Neutrophil (primary cell): ENCODE data around the gene GLP1R.

Experiments used
- H3K27ac ChIP-seq: fragments of 200-600 bp; sonication (generic); 2 replicates; pipeline ENCODE4 v1.5.1; 2016; ENCODE audit warnings: mild to moderate bottlenecking, moderate library complexity
- H3K27me3 ChIP-seq: fragments of 200-600 bp; sonication (generic); 2 replicates; pipeline ENCODE4 v1.6.0; 2016; ENCODE audit warnings: mild to moderate bottlenecking
- H3K36me3 ChIP-seq: fragments of 200-600 bp; sonication (generic); 2 replicates; pipeline ENCODE4 v1.5.1; 2017
- H3K4me1 ChIP-seq, 2 experiments: fragments of 200-600 bp in 1 of 2; sonication (generic) in 1 of 2; 1 replicate in 1 of 2; 2 replicates in 1 of 2; pipeline versions ENCODE4 v1.5.1 to v1.6.1; 2013 to 2016; ENCODE audit warnings: low read depth in 1 of 2, low read length in 1 of 2, mild to moderate bottlenecking in 1 of 2, moderate library complexity in 1 of 2; ENCODE audit not compliant: control insufficient read depth in 1 of 2, insufficient read depth in 1 of 2
- H3K4me3 ChIP-seq, 2 experiments: fragments of 200-600 bp in 1 of 2; sonication (generic) in 1 of 2; 1 replicate in 1 of 2; 2 replicates in 1 of 2; pipeline ENCODE4 v1.5.1; 2013 to 2016; ENCODE audit warnings: low read depth in 1 of 2, low read length in 1 of 2, mild to moderate bottlenecking in 1 of 2, moderate library complexity in 1 of 2
- H3K9me3 ChIP-seq: fragments of 200-600 bp; sonication (generic); 2 replicates; pipeline ENCODE4 v1.5.1; 2016
- TF ChIP-seq, protein P1 (sequence below): fragments of 200-600 bp; sonication (generic); IDR thresholded peaks from 2 replicates; pipeline ENCODE4 v1.5.1; 2016; ENCODE audit warnings: antibody characterized with exemption

GLP1R gene

DNA sequence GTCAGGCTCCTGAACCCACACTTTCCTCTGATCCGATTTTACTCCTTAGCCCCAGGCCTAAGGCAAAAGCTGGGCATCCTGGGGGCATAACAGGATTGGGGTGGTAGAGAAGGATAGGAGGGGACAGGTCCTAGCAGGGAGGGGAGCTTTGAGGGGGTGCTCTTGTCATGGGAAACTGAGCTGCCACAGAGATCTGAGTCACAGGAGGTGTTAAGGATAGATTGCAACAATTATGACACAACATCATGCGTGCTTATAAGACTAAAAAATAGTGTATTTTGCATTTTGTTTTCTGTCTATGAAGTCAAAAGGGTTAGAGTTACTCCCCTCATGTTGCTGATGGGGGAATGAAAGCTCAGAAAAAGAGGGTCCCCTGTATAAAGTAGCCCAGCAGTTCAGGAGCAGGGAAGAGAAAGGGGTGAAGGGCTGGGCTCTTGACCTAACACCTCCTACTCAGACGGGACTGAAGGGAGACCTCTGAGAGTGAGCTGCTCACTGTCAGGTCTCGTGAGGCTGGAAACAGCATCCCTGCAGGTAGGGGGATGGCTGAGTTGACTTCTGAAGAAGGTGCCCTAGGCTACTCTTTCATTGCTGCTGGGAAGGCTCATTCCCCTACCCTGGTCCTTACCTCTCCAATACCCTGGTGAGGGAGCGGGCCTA is 2.0 kb downstream of the GLP1R start:
- Histone ChIP-seq H3K36me3 (no peaks in the 10 kb centered on the region), H3K4me3 (no peak overlapping the region), H3K4me1 (no peaks in the 10 kb centered on the region), H3K27me3 (peaks cover 70% of the 10 kb centered on the region), H3K9me3 (no peaks in the 10 kb centered on the region), H3K27ac (no peak overlapping the region)
- TF ChIP-seq, protein P1, sequence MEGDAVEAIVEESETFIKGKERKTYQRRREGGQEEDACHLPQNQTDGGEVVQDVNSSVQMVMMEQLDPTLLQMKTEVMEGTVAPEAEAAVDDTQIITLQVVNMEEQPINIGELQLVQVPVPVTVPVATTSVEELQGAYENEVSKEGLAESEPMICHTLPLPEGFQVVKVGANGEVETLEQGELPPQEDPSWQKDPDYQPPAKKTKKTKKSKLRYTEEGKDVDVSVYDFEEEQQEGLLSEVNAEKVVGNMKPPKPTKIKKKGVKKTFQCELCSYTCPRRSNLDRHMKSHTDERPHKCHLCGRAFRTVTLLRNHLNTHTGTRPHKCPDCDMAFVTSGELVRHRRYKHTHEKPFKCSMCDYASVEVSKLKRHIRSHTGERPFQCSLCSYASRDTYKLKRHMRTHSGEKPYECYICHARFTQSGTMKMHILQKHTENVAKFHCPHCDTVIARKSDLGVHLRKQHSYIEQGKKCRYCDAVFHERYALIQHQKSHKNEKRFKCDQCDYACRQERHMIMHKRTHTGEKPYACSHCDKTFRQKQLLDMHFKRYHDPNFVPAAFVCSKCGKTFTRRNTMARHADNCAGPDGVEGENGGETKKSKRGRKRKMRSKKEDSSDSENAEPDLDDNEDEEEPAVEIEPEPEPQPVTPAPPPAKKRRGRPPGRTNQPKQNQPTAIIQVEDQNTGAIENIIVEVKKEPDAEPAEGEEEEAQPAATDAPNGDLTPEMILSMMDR, result no peak

DNA sequence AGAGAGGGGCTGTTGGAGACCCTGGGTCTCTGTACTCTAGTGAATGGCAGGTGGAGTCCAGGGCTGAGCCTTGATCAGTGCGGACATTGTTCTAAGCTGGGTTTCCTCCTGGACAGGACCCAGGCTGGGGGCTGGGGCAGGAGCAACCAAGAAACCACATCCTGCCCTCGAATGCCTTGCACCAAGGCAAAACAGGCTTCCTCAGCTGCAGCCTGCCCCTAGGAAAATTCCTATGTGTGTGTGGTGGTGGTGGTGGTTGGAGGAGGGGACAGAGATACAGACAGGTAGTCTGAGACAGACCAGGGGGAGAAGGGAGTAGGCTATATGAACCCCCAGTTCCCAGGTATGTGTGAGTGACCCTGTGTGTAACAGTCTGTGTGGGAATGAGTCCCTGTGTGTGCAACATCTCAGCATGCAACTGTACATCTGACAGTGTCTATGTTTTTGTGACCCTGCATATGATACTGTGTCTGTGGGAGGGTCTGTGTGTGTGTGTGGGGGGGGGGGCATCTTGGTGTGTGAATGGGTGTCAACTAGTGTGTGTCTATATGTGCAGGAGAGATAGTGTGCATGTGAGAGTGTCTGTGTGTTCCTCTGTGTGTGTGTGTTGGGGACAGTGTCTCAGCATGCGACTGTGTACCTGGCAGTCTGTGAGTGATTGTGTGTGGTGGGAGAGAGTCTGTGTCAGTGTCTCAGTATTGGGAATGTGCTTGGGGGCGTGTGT is 3.0 kb downstream of the GLP1R start:
- no peak overlapping the region for H3K27ac ChIP-seq
- H3K4me3 ChIP-seq, result no peak overlapping the region
- no peaks in the 10 kb centered on the region for H3K9me3 ChIP-seq
- no peaks in the 10 kb centered on the region for H3K4me1 ChIP-seq
- peaks cover 63% of the 10 kb centered on the region for H3K27me3 ChIP-seq
- TF ChIP-seq, protein P1, result no peak
- no peaks in the 10 kb centered on the region for H3K36me3 ChIP-seq

DNA sequence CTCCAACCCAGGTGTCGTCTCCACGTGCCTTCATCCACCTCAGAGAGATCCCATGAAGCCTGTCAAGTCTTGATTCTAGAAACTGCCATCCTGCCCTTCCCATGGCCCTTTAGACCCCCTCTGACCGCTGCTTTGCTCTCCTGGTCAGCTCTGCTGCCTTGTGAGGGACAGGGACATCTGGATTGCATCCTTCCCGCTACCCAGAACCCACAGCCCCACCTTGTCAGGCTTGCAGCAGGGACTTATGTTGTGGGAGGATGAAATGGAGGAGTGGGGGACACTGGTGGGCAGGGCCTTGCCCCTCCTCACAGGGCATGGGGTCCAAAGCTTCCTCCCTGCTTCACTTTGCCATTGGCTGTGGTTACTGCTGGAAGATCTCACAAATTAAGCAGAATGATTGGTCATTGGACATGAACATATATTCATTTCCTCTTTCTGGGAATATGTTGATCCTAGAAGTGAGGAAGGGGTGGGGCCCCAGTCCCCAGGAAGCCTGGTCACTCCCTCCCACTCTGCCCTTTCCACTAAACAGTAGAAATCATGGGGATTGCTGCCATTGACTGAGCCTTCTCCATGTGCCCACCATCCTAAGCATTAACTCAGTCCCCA is 4.5 kb downstream of the GLP1R start:
- TF ChIP-seq, protein P1, result no peak
- Histone ChIP-seq H3K27ac (no peak overlapping the region), H3K36me3 (no peaks in the 10 kb centered on the region), H3K27me3 (peaks cover 48% of the 10 kb centered on the region), H3K4me3 (no peak overlapping the region), H3K4me1 (no peaks in the 10 kb centered on the region), H3K9me3 (no peaks in the 10 kb centered on the region)

DNA sequence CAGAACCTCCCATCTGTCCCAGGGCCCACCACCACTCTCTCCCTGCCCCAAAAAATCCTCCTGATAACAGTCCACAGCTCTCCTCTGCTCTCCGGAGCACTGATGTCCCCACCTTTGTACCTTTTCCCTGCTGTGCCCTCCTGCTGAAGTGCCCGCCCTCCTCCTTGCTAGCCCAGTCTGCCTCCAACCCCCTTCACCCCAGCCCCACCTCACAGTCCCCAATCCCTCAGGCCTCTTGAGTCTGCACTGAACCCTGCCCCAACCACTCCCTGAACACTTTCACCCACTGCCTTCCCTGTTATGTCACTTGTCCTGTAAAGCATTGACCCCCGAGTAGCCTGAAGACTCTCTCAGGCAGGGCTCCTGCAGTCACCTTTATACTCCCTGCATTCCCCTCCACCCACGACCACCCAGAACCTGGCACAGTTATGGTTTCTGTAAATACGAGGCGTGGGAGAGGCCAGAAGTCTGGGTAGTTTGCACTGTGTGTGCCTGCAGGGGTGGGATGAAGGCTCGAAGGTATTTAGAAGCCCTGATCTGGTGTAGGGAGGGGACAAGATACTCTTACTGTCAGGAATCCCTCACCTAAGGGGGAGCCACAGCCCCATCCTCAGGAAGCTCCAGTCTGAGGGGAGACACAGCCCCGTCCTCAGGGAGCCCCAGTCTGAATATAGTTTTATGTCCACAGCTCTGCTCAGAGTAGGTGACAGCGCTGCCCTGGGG is 5.4 kb downstream of the GLP1R start:
- TF ChIP-seq, protein P1, result no peak
- H3K4me3 ChIP-seq, result no peak overlapping the region
- H3K27ac ChIP-seq, result no peak overlapping the region
- H3K27me3 ChIP-seq, result peaks cover 39% of the 10 kb centered on the region
- no peaks in the 10 kb centered on the region for H3K9me3 ChIP-seq
- H3K4me1 ChIP-seq, result no peaks in the 10 kb centered on the region
- H3K36me3 ChIP-seq, result no peaks in the 10 kb centered on the region

DNA sequence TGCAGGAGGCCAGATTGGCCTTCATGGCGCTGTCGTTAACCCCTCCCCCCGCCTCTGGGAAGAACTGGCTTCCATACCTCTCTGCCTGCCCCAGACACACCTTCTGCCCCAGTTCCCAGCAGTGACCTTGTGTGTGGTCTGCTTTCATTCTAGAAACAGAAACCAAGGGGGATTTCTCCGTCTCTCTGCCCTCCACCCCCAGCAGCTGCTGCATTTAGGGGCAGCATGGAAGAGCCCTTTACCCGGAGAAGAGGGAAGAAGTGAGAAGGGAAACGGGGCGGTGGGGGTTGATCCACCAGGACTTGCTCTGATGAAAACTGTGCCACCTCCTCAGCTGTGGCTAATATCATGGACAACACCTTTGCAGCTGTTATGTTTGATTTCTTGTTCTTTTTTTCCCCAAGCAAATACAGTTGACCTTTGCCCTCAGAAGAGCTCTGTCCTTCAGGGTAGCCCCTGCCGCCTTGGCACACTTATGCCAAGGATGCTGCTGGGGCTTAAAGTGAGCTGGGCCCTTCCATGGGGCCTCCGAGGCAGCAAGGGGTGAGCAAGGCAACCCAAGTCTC is 6.1 kb downstream of the GLP1R start:
- TF ChIP-seq, protein P1, result no peak
- H3K27ac ChIP-seq, result no peak overlapping the region
- H3K27me3 ChIP-seq, result peaks cover 32% of the 10 kb centered on the region
- H3K9me3 ChIP-seq, result no peaks in the 10 kb centered on the region
- H3K36me3 ChIP-seq, result no peaks in the 10 kb centered on the region
- H3K4me3 ChIP-seq, result no peak overlapping the region
- H3K4me1 ChIP-seq, result no peaks in the 10 kb centered on the region
